MM.1S (cell line): ENCODE results near the gene GPR26.

Experiments
- DNase-seq: peaks from one replicate; pipeline ENCODE4 v3.0.0-alpha.2; 2015
- H2AFZ ChIP-seq: fragments of 300-600 bp; sonication (generic); 2 replicates; pipeline ENCODE4 v1.6.0; 2016; ENCODE audit warnings: antibody characterized with exemption, low read length
- H3F3A ChIP-seq: fragments of 300-600 bp; sonication (generic); 2 replicates; pipeline ENCODE4 v1.6.1; 2016; ENCODE audit warnings: mild to moderate bottlenecking, antibody characterized with exemption, low read length, moderate library complexity, mixed read lengths; ENCODE audit not compliant: insufficient read depth
- H3K27ac ChIP-seq: fragments of 300-600 bp; sonication (generic); 2 replicates; pipeline ENCODE4 v1.5.1; 2016; ENCODE audit warnings: mild to moderate bottlenecking, low read length
- H3K27me3 ChIP-seq: fragments of 300-600 bp; sonication (generic); replicated peaks from 2 replicates; pipeline ENCODE4 v1.6.0; 2016; ENCODE audit warnings: low read length; ENCODE audit not compliant: insufficient read depth
- H3K36me3 ChIP-seq: fragments of 300-600 bp; sonication (generic); replicated peaks from 2 replicates; pipeline ENCODE4 v1.6.1; 2016; ENCODE audit warnings: mild to moderate bottlenecking, low read length, mixed read lengths; ENCODE audit not compliant: insufficient read depth
- H3K4me1 ChIP-seq: fragments of 300-600 bp; sonication (generic); 2 replicates; pipeline ENCODE4 v1.6.1; 2016; ENCODE audit warnings: low read length, mixed read lengths
- H3K4me2 ChIP-seq: fragments of 300-600 bp; sonication (generic); 2 replicates; pipeline ENCODE4 v1.6.0; 2016; ENCODE audit warnings: low read depth, low read length
- H3K4me3 ChIP-seq: fragments of 300-600 bp; sonication (generic); 2 replicates; pipeline ENCODE4 v1.5.1; 2016; ENCODE audit warnings: low read length, mixed read lengths
- H3K79me2 ChIP-seq: fragments of 300-600 bp; sonication (generic); 2 replicates; pipeline ENCODE4 v1.6.1; 2016; ENCODE audit warnings: mixed run types, low read length, mixed read lengths
- H3K9ac ChIP-seq: fragments of 300-600 bp; sonication (generic); 2 replicates; pipeline ENCODE4 v1.6.1; 2016; ENCODE audit warnings: low read length, mixed read lengths
- H3K9me2 ChIP-seq: fragments of 300-600 bp; sonication (generic); replicated peaks from 2 replicates; pipeline ENCODE4 v1.6.1; 2016; ENCODE audit warnings: mild to moderate bottlenecking, low read length, mixed read lengths; ENCODE audit not compliant: insufficient read depth
- H3K9me3 ChIP-seq: fragments of 300-600 bp; sonication (generic); replicated peaks from 2 replicates; pipeline ENCODE4 v1.6.1; 2016; ENCODE audit warnings: mild to moderate bottlenecking, low read length, mixed read lengths; ENCODE audit not compliant: insufficient read depth
- H4K20me1 ChIP-seq: fragments of 300-600 bp; sonication (generic); 2 replicates; pipeline ENCODE4 v1.6.1; 2016; ENCODE audit warnings: mild to moderate bottlenecking, low read length, moderate library complexity, mixed read lengths; ENCODE audit not compliant: insufficient read depth
- CTCF ChIP-seq: fragments of 300-600 bp; sonication (generic); IDR thresholded peaks from 2 replicates; pipeline ENCODE4 v1.5.1; 2016; ENCODE audit warnings: antibody characterized with exemption, low read length, mixed read lengths
- EZH2 ChIP-seq: fragments of 300-600 bp; sonication (generic); optimal IDR thresholded peaks from 2 replicates; pipeline ENCODE3; 2017; ENCODE audit warnings: low read depth, mild to moderate bottlenecking, antibody characterized with exemption, low read length, mixed read lengths
- EZH2phosphoT487 ChIP-seq: fragments of 300-600 bp; sonication (generic); IDR thresholded peaks from 2 replicates; pipeline ENCODE4 v1.6.1; 2018; ENCODE audit warnings: antibody characterized with exemption, low read length

Gene GPR26

GRCh38 chr10:123704812-123705211, 38.7 kb downstream of the GPR26 start:
- H3K79me2 ChIP-seq: no peaks in the 10 kb centered on the region

GRCh38 chr10:123706236-123706635, 40.1 kb downstream of the GPR26 start:
- Histone ChIP-seq H3K27ac (no peak overlapping the region), H3K27me3 (no peaks in the 10 kb centered on the region), H3K9me3 (no peaks in the 10 kb centered on the region), H3K4me3 (no peak overlapping the region), H3K9me2 (no peaks in the 10 kb centered on the region), H3K4me1 (no peaks in the 10 kb centered on the region), H2AFZ (no peak overlapping the region), H3K36me3 (no peaks in the 10 kb centered on the region), H4K20me1 (no peaks in the 10 kb centered on the region), H3K4me2 (no peak overlapping the region), H3K79me2 (no peaks in the 10 kb centered on the region), H3K9ac (no peak overlapping the region), H3F3A (no peaks in the 10 kb centered on the region)
- no peak for TF ChIP-seq EZH2phosphoT487
- no peak for TF ChIP-seq CTCF
- TF ChIP-seq EZH2: no peak
- DNase-seq: no peak

More at GRCh38 chr10:123704812-123705211, 38.7 kb downstream of the GPR26 start:
- H3K4me1 ChIP-seq: no peaks in the 10 kb centered on the region
- H3K4me2 ChIP-seq: no peak overlapping the region
- no peaks in the 10 kb centered on the region for H4K20me1 ChIP-seq
- H2AFZ ChIP-seq: no peak overlapping the region
- no peaks in the 10 kb centered on the region for H3K9me2 ChIP-seq
- no peak overlapping the region for H3K9ac ChIP-seq
- H3K4me3 ChIP-seq: no peak overlapping the region
- H3K9me3 ChIP-seq: no peaks in the 10 kb centered on the region
- H3F3A ChIP-seq: no peaks in the 10 kb centered on the region
- H3K27me3 ChIP-seq: no peaks in the 10 kb centered on the region
- TF ChIP-seq EZH2 (no peak), EZH2phosphoT487 (no peak), CTCF (no peak)
- H3K27ac ChIP-seq: no peak overlapping the region
- no peak for DNase-seq
- no peaks in the 10 kb centered on the region for H3K36me3 ChIP-seq

DNA sequence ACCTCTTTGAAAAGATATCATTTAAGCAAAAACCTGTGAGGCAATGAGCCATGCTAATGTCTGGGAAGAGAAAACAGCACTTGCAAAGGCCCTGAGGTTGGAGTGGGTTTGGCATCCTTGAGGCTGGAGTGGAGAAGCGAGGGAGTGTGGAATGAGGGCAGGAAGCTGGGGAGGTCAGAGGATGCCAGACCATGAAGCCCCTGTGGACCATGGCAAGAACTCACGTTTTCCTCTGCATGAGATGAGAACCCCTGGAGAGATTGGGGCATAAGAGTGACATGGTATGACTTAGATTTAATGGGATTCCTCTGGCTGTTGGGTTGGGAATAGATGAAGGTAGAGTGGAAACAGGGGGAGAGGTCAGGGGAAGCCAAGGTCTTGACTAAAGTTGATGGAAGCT, 49.4 kb downstream of the GPR26 start:
- H4K20me1 ChIP-seq: no peaks in the 10 kb centered on the region
- no peak overlapping the region for H3K4me3 ChIP-seq
- H3K27ac ChIP-seq: no peak overlapping the region
- DNase-seq: no peak
- H3K9ac ChIP-seq: no peak overlapping the region
- no peaks in the 10 kb centered on the region for H3K4me1 ChIP-seq
- no peak overlapping the region for H3K4me2 ChIP-seq
- H3K79me2 ChIP-seq: no peaks in the 10 kb centered on the region
- H3F3A ChIP-seq: no peaks in the 10 kb centered on the region
- TF ChIP-seq EZH2phosphoT487: no peak
- TF ChIP-seq EZH2: no peak
- no peak for TF ChIP-seq CTCF
- no peaks in the 10 kb centered on the region for H3K27me3 ChIP-seq
- no peaks in the 10 kb centered on the region for H3K9me2 ChIP-seq
- no peaks in the 10 kb centered on the region for H3K9me3 ChIP-seq
- no peak overlapping the region for H2AFZ ChIP-seq
- H3K36me3 ChIP-seq: no peaks in the 10 kb centered on the region

GRCh38 chr10:123717336-123717735, 51.2 kb downstream of the GPR26 start:
- H3K9ac ChIP-seq: no peak overlapping the region
- H2AFZ ChIP-seq: no peak overlapping the region
- H3K9me3 ChIP-seq: no peaks in the 10 kb centered on the region
- TF ChIP-seq CTCF (no peak), EZH2 (no peak), EZH2phosphoT487 (no peak)
- DNase-seq: no peak
- H3K79me2 ChIP-seq: no peaks in the 10 kb centered on the region
- H3K4me1 ChIP-seq: no peaks in the 10 kb centered on the region
- H3K27ac ChIP-seq: no peak overlapping the region
- H3K4me2 ChIP-seq: no peak overlapping the region
- H3K9me2 ChIP-seq: no peaks in the 10 kb centered on the region
- H3K36me3 ChIP-seq: no peaks in the 10 kb centered on the region
- H3F3A ChIP-seq: no peaks in the 10 kb centered on the region
- H3K27me3 ChIP-seq: no peaks in the 10 kb centered on the region
- no peak overlapping the region for H3K4me3 ChIP-seq
- H4K20me1 ChIP-seq: no peaks in the 10 kb centered on the region
